GM06990 (cell line): ENCODE measurements around the gene HRAS.

ENCODE experiments used
- DNase-seq: peaks from one replicate; pipeline ENCODE4 v3.0.0-alpha.2; 2011; ENCODE audit not compliant: insufficient read length; ENCODE audit errors: extremely low read depth
- H3K27me3 ChIP-seq: replicated peaks from 2 replicates; pipeline ENCODE4 v1.6.0; 2011; ENCODE audit warnings: low read length; ENCODE audit not compliant: control insufficient read depth, insufficient read depth
- H3K36me3 ChIP-seq: 2 replicates; pipeline ENCODE4 v1.5.1; 2011; ENCODE audit warnings: low read length; ENCODE audit not compliant: control insufficient read depth, insufficient read depth
- H3K4me3 ChIP-seq: replicated peaks from 2 replicates; pipeline ENCODE4 v1.5.1; 2011; ENCODE audit warnings: low read depth, mild to moderate bottlenecking, control low read depth, low read length
- TF ChIP-seq, protein P1 (sequence below): IDR thresholded peaks from 2 replicates; pipeline ENCODE4 v1.5.1; 2011; ENCODE audit warnings: low read length, control low read depth, mild to moderate bottlenecking, inconsistent platforms; ENCODE audit not compliant: insufficient read depth, poor library complexity, severe bottlenecking

The HRAS gene

GRCh38 chr11:501001-501682, 34.2 kb downstream of the HRAS start:
- Histone ChIP-seq H3K4me3 (no peak overlapping the region), H3K36me3 (peaks cover 40% of the 10 kb centered on the region), H3K27me3 (no peaks in the 10 kb centered on the region)
- no peak for DNase-seq
- TF ChIP-seq, protein P1, sequence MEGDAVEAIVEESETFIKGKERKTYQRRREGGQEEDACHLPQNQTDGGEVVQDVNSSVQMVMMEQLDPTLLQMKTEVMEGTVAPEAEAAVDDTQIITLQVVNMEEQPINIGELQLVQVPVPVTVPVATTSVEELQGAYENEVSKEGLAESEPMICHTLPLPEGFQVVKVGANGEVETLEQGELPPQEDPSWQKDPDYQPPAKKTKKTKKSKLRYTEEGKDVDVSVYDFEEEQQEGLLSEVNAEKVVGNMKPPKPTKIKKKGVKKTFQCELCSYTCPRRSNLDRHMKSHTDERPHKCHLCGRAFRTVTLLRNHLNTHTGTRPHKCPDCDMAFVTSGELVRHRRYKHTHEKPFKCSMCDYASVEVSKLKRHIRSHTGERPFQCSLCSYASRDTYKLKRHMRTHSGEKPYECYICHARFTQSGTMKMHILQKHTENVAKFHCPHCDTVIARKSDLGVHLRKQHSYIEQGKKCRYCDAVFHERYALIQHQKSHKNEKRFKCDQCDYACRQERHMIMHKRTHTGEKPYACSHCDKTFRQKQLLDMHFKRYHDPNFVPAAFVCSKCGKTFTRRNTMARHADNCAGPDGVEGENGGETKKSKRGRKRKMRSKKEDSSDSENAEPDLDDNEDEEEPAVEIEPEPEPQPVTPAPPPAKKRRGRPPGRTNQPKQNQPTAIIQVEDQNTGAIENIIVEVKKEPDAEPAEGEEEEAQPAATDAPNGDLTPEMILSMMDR = no peak

DNA sequence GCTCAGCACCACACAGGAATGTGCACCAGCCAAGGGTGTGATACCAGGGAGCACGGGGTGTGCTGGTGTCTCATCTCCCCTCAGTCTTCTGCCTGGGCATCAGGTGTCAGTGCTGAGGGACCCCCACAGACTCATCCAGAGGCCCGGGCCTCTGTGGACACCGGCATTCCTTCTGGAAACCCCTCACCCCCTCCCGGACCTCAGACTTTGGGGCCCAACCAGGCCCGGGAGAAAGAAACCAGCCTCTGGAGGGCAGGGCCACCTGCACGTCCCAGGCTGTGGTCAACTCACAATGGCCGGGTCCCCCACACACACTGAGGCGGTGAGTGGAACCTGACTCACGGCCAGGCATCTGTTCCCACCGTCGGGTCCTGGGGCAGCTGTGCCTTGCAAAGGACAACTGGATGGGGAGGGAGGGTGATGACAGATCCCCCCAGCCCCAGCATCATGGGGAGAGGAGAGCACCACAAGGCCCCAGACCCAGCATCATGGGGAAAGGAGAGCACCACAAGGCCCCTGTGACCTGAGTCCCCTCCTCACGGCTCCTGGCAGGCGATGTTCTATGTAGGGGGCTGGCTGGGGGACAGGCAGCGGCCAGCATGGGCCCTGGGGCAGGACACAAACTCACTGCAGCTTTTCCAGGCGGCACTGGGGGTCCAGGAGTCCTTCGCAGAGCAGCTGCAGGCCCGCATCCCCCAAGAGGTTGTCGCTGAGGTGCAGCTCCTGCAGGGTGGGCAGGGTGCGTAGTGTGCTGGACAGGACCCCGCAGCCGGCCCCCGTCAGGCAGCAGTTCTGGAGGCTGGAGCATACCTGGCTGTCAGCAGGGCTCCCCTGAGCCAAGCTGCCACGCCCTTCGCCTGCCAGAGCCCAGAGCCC, 35.9 kb downstream of the HRAS start:
- no peaks in the 10 kb centered on the region for H3K27me3 ChIP-seq
- TF ChIP-seq, protein P1 = no peak
- peaks cover 43% of the 10 kb centered on the region for H3K36me3 ChIP-seq
- no peak overlapping the region for H3K4me3 ChIP-seq
- DNase-seq = no peak

GRCh38 chr11:498297-499181, 36.8 kb downstream of the HRAS start:
- TF ChIP-seq, protein P1 = no peak
- no peak overlapping the region for H3K4me3 ChIP-seq
- DNase-seq = no peak
- H3K36me3 ChIP-seq = peaks cover 51% of the 10 kb centered on the region
- H3K27me3 ChIP-seq = no peaks in the 10 kb centered on the region

DNA sequence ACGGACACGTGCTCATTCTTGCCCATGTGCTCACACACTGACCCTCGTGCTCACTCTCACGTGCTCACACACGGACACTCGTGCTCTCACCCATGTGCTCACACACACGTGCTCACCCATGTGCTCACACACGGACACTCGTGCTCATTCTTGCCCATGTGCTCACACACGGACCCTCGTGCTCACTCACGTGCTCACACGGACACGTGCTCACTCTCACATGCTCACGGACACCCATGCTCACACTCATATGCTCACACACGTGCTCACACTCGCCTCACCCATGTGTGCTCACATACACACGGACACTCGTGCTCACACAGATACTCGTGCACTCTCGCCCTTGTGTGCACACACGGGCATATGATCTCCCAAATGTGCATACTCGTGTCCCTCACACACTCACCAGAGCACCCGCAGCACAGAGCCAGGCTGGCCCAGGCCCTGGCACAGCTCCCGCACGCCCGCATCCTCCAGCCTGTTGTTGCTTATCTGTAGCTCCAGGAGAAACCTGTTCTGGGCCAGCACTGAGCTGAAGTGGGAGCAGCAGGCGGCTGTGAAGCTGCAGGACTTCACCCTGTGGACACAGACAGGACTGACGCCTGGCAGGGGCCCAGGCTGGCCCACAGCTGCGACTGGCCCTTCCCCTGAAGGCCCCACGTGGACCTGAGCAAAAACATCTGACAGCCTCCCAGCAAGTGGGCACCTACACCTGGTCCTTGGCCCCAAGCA, 37.6 kb downstream of the HRAS start:
- no peak for DNase-seq
- TF ChIP-seq, protein P1 = no peak
- no peaks in the 10 kb centered on the region for H3K27me3 ChIP-seq
- no peak overlapping the region for H3K4me3 ChIP-seq
- H3K36me3 ChIP-seq = peaks cover 53% of the 10 kb centered on the region
